GM19099 (cell line): ENCODE measurements around the gene ATAD3A.

Experiments used
- POLR2A ChIP-seq: IDR thresholded peaks from 3 replicates; pipeline ENCODE4 v1.6.1; 2011; ENCODE audit warnings: low read depth; ENCODE audit not compliant: insufficient read length; ENCODE audit errors: extremely low read depth

The ATAD3A gene

DNA sequence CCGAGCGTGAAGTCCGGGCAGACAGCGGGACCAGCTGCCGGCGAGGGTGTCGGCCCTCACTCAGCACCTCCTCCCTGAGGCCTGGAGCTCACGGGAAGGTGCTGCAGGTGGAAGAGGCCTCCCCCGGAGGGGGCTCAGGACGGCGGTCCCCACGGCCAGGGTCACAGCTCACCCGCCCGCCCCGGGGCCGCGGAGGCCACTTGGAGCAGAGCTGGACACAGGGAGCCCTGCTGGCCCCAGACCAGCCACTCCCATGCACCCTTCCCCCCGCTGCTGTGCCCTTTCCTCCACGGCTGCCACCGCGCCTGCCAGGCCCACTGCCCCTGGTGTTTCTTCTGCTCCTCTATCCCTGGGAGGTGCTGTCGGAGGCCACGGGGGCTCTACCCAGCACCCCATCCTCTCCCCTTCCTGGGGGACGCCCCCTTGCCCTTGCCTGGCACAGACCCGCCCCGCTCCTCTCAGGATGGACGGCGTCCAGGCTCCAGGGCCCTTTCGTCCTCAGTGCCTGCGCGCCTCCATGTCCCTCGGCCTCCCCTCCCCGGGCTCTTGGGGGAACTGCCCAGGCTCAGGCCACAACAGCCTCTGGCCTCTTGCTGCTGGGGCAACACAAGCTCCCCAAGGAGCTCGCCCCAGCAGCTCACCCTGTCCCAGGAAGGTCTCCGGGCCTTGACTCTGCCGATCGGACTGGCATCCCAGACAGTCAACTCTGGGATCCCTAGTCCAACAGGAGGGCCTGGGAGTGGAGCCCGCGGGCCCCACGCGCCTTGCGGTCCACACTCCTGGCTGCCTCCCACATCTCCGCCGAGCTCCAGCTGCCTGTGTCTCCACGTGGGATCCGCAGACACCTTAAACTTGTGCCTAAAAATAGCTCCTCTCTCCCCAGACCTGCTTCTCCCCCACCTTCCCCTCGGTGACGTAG, 24.3 kb downstream of the ATAD3A start:
- TF ChIP-seq POLR2A, result no peak

DNA sequence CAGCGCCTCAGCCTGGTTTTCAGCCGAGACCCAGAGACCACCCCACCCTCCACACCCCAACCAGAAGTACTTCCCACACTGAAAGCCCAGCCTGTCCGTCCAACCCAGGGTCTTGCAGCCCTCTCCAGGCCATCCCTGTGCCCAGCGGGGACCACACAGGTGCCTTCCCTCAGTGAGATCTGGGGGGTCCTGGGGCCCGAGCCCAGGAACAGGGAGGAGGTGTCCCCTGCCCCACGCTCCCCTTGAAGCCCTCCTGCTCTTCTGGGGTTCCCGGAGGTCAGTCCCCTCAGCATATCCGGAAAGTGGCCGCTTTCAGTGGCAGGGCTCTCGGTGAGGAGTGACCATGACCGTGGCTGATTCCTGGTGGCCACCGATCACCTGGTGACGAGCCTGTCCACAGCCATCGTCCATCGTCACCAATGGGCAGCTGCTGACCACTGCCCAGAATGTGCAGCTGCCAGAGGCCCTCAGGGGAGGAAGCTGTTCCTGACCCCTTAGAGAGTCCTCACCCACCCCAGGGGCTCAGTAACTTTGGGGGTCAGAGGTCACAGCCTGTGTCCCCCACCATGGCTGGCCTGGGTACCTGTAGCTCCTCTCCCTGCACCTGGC, 25.1 kb downstream of the ATAD3A start:
- no peak for TF ChIP-seq POLR2A

DNA sequence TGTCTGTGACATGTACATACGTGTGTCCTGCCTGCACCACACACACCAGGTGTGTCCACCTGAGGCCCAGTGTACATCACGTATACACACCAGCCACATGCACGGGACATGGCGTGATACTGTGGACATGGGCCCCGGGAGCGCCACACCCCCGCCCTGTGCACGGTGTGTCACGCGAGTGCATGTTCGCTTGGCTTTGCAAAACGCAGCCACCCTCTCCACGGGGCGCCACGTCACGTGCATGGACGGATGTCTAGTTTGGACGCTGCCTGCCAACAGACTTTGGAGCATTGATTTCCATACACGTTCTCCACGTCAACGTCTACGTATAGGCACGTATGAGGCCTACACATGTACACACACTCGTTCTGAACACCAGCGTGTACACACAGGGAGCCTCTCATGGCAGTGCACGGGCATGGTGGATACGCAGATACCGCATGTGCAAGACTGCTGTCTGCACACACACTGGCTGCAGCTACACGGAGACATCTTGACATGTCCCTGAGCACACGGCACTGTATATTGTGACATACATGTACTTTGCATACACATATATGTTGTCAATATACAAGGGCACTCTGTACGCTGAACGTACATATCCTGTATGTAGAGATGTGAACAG, 25.8 kb downstream of the ATAD3A start:
- no peak for TF ChIP-seq POLR2A

DNA sequence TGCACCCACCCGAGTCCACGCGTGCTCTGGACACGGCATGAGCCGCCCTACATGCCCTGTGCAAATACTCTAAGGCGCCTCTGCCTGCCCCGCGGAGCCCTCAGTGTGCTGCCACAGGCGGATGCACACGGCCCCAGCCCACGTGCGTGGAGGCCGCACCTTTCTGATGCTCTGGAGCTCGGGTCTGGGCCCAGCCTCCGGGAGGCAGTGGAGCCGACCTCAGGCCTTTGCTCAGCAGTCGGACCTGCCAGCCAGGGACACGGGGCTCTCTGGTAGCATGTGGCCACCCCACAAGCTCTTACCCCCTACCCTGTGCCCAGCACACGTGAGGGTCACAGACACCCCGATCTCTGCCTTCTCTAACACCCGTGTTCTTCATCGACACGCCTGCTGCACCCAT, 26.4 kb downstream of the ATAD3A start:
- no peak for TF ChIP-seq POLR2A

DNA sequence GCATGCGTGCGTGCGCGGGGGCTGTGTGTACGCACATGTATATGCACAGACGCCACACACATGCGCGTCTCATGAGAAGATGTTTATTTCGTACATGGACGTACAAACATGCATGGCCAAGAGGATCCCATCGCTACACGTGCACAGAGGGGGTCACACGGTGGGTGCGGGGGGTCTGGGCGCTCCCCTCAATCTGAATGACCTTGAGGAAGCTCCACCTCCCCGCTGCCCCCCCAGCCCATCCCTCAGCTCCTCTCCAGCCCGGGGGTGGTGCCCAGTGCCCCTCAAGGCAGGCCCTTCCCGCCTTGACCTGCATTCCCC, 27.0 kb downstream of the ATAD3A start:
- no peak for TF ChIP-seq POLR2A

DNA sequence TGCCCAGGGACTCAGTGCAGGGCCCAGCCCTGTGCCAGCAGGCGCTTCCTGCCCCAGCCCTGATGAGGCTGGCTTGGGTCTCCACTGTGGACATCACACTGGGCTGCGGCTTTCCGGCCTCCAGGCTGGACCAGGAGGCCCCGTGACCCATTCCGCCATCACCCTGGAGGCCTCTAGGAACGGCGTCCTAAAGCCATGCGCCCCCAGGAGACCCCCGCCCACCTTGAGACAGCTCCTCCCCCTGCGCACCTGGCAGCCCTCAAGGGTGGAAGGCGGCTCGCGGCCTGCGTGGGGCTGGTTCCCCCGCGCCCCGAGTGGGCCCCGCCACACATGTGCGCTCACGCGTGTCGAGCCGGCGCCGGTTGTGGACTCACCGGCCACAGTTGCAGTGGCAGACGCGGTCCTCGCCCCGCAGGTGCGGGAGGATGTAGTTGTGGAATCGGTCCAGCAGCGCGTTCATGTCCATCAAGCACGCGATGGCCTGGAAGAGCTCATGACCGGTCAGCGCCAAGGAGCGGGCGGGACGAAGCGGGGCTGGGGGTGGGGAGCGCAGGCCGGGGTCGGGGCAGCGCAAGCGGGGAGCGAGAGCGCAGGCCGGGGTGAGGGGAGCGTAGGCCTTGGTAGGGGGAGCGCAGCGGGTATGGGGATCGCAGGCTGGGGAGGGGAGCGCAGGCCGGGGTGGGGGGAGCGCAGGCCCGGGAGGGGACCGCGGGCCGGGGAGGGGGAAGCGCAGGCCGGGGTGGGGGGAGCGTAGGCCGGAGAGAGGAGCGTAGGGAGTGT, 27.5 kb downstream of the ATAD3A start:
- TF ChIP-seq POLR2A, result no peak

DNA sequence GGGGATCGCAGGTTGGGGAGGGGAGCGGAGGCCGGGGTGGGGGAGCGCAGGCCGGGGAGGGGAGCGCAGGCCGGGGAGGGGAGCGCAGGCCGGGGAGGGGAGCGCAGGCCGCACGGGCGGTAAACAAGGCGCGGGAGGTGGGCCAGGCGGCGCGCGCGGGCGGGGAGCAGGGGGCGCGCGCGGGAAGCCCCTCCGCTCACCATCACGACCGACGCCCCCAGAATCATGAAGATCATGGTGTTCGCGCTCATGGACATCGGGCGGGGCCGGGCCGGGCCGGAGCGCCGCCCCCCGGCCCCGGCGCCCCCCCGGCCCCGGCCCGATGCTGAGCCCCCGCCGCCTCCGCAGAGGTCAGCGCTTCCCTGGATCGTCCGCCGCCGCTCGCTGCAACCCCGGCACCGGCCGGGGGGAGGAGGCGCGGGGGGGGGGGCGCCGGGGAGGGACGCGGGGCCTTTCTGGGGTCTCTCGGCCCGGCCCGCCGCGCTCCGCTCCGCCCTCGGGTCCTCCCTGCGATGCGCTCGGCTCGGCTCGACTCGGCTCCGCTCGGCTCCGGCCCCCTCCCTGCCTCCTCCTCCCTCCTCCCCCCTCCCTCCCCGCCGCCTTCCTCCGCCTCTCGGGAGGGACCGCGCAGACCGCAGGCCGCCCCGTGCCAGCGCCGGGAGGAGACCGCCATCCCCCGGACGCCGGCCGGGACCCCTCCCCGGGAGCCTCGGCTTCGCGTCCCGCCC, 28.3 kb downstream of the ATAD3A start, which contains the start of gene TMEM240:
TSS of gene TMEM240 (minus strand) at position 535 of the 728 bp plus-strand sequence. CDS start at position 257, 278 bp downstream.
- TF ChIP-seq POLR2A, result no peak

DNA sequence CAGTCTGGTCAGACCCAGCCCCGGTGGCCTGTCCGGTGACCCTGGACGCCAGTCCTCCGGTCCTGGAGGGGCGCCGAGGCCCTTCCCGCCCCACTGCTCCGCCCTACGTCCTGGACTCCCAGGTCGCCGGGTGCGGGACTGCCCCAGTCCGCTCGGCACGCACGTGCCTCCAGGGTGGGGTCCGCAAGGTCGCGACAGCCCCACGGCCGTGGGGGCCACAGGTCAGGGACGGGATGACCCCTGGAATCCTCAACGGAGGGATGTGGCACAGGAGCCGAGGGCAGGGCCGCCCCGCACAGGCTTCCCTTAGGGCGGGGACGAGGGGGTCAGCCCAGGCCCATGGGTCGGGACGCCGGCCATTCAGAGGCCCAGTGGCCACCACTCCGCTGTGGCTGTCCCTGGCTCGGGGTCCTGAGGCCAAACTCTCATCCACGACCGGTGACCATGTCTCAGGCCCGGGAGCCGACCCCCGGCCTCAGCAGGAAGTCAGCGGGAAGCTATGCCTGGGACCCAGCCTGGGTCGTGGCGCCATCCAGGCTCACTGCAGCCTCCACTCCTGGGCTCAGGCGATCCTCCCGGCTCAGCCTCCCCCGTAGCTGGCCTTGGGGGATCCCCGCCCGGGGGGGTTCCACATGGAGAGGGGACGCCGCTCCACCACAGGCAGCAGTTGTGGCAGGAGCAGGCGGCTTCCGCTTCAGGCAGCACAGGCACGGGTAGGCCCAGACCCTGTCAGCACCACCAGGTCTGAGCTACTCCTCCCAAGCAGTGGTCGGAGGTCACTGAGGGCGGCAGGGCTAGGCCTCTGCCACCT, 29.1 kb downstream of the ATAD3A start:
- no peak for TF ChIP-seq POLR2A

DNA sequence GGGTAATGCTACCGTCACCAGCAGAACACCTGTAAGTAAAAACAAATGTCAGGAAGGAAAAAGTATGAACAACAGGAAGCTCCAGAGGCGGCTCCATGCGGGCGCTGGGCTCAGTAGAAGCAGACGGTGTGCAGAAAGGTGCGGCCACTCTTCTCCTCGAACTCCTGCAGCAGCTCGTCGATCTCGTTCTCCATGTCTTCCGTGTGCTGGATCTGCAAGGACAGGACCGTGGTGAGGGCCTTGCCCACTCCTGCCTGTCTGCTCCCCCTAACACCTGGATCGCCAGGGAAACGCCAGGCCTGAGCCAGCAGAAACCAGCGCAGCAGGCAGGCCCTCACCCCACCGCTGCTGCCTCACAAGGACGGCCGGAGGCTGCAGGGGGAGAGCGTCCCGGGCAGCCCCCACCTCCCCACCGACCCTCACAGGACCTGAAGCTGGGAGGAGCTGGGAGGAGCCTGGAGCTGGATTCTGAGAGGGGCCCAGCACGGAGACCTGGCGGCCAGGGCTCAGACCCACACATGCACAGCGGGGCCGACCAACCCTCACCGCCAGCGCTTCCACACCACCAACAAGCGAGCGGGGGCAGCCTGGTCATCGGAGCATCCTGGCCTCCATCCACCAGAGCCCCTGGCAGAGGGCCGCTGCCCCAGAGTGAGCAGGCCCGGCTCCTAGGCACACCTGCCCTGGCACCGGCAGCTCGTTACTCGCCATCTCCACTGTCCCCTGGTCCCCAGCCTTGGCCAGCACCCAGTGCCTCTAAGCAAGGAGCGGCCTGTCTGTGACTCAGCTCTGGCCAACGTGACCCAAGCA, 30.2 kb downstream of the ATAD3A start:
- TF ChIP-seq POLR2A, result no peak

DNA sequence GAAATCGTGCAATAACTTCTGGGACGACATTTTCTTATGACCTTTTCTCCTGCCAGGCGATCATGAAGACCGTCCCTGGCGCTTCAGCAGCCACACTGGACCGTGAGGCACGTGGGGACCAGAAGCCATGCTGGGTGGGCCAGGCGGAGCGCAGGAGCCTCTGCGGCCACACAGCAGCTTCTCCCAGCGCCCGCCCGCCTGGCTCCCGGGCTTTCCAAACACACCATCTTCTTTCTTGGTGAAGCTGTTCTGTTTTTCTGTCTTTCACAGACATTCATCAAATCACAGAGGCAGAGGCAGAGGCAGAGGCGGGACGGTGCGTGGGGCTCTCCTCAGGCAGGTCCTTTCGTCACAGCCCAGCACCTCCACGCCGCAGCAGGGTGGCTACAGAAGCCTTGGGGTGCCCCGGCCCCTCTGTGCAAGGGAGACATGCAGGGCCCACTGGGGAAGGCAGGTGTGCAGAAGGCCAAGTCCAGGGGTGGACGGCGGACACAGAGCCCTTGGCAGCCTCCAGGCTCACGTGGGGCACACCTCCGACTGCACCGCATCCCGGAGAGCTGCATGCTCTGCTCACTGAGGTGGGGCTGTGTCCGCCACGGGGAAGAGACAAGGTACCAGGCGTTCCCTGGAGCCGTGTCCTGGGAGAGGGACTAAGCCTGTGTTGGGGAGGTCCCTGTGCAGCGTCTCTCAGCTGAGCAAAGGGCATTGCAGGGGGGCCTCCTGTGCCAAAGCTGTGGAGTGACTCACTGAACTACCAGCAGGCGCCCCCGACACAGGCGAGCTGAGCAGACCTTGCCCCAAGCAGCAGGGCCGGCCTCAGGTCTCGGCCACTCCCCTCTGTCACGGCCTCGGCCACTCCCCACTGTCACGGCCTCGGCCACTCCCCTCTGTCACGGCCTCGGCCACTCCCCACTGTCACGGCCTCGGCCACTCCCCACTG, 31.1 kb downstream of the ATAD3A start:
- no peak for TF ChIP-seq POLR2A

DNA sequence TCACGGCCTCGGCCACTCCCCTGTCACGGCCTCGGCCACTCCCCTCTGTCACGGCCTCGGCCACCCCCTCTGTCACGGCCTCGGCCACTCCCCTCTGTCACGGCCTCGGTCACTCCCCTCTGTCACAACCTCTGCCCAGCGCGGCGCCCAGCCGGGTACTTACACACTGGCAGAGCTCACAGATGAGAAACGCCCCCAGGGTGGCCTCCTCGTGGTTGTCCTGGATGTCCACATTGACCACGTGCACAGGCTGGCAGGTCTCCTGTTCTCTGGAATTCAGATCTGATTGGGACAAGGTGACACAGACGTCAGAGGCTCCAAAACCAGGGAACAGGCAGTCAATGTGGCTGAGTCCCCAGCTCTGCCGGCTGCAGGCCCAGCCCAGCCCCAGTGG, 31.7 kb downstream of the ATAD3A start:
- TF ChIP-seq POLR2A, result no peak

DNA sequence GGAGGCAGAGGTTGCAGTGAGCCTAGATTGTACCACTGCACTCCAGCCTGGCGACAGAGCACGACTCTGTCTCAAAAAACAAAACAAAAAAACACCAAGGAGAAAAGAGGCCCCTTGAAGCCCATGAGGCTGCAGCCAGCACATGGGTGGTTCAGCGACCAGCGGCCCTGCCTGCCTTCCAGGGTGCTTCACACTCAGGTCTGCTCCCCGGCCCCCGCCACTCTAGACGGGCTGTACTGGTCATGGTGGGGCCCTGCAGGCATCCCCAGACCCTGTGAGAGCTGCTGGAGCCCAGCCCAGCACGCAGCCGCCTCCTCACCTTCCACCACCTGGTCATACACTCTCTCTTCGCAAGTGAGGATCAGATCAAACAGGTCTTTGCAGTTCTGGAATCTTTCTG, 32.6 kb downstream of the ATAD3A start:
- TF ChIP-seq POLR2A, result no peak
